ENCODE results near the gene BLM.
A peak's percentile ranks its signal among the peaks of the same experiment; 100 is the strongest.

BLM gene

GRCh38 chr15:90698629-90699028 is 18.5 kb upstream of the BLM start:
- no peak for TF ChIP-seq CTCF (IDR thresholded peaks at IDR 0.05; ENCODE audit: low read depth, low read length)
- TF ChIP-seq POLR2A (IDR thresholded peaks at IDR 0.05; ENCODE audit: extremely low read depth, insufficient read length), result no peak
- TF ChIP-seq MYC (IDR thresholded peaks at IDR 0.05; ENCODE audit: low read depth, low read length), result no peak
- TF ChIP-seq MAX (IDR thresholded peaks at IDR 0.05; ENCODE audit: low read depth, low read length), result no peak
- no peak for DNase-seq (ENCODE audit: low read depth)
- H3K4me3 ChIP-seq (ENCODE audit: low read depth, low read length), result no peak overlapping the region

GRCh38 chr15:90701048-90701447 is 16.1 kb upstream of the BLM start:
- peak; percentile 77 for DNase-seq (ENCODE audit: low read depth)
- TF ChIP-seq MYC (IDR thresholded peaks at IDR 0.05; ENCODE audit: low read depth, low read length), result peak; percentile 19; the same call in 1 of the 2 replicates
- no peak for TF ChIP-seq POLR2A (IDR thresholded peaks at IDR 0.05; ENCODE audit: extremely low read depth, insufficient read length)
- peak; percentile 18; the same call in 1 of the 2 replicates for TF ChIP-seq MAX (IDR thresholded peaks at IDR 0.05; ENCODE audit: low read depth, low read length)
- no peak for TF ChIP-seq CTCF (IDR thresholded peaks at IDR 0.05; ENCODE audit: low read depth, low read length)
- H3K4me3 ChIP-seq (ENCODE audit: low read depth, low read length), result no peak overlapping the region

- peak; percentile 66 for DNase-seq (ENCODE audit: low read depth)
These were observed 15.1 kb upstream of the BLM start for GRCh38 chr15:90701880-90702630.

GRCh38 chr15:90703455-90703854 is 13.7 kb upstream of the BLM start:
- H3K4me3 ChIP-seq (ENCODE audit: low read depth, low read length), result no peak overlapping the region
- DNase-seq (ENCODE audit: low read depth), result no peak
- no peak for TF ChIP-seq MAX (IDR thresholded peaks at IDR 0.05; ENCODE audit: low read depth, low read length)
- no peak for TF ChIP-seq POLR2A (IDR thresholded peaks at IDR 0.05; ENCODE audit: extremely low read depth, insufficient read length)
- no peak for TF ChIP-seq CTCF (IDR thresholded peaks at IDR 0.05; ENCODE audit: low read depth, low read length)
- TF ChIP-seq MYC (IDR thresholded peaks at IDR 0.05; ENCODE audit: low read depth, low read length), result no peak

More at GRCh38 chr15:90701880-90702630, 15.1 kb upstream of the BLM start:
- no peak overlapping the region for H3K4me3 ChIP-seq (ENCODE audit: low read depth, low read length)
- TF ChIP-seq POLR2A (IDR thresholded peaks at IDR 0.05; ENCODE audit: extremely low read depth, insufficient read length) (no peak), CTCF (IDR thresholded peaks at IDR 0.05; ENCODE audit: low read depth, low read length) (no peak), MAX (IDR thresholded peaks at IDR 0.05; ENCODE audit: low read depth, low read length) (no peak), MYC (IDR thresholded peaks at IDR 0.05; ENCODE audit: low read depth, low read length) (no peak)

GRCh38 chr15:90705212-90705611 is 11.9 kb upstream of the BLM start:
- H3K4me3 ChIP-seq (ENCODE audit: low read depth, low read length), result no peak overlapping the region
- no peak for DNase-seq (ENCODE audit: low read depth)
- TF ChIP-seq MAX (IDR thresholded peaks at IDR 0.05; ENCODE audit: low read depth, low read length) (no peak), MYC (IDR thresholded peaks at IDR 0.05; ENCODE audit: low read depth, low read length) (no peak), POLR2A (IDR thresholded peaks at IDR 0.05; ENCODE audit: extremely low read depth, insufficient read length) (no peak), CTCF (IDR thresholded peaks at IDR 0.05; ENCODE audit: low read depth, low read length) (no peak)

Data from NB4 (cell line).